Activated naive CD8-positive, alpha-beta T cell treated with anti-CD3 and anti-CD28 coated beads, Interleukin-2, amount 10 ng/mL, durations not matched to agents 7 days and 5 days (primary cell): Measurements from ENCODE around the gene GPM6B. TPM values are rescaled to one million over a fixed set of nuclear protein-coding genes. Genes with fewer than 3 reads are reported as not detected.
"Not testable (repeated sequence)": the region's sequence is repeated elsewhere in the genome, so short reads cannot be mapped to it uniquely, and the experiment has no call there.

Experiments used
- ATAC-seq: fragments of 150-1000 bp; cut with Tn5 transposase; one replicate; pipeline ENCODE4 v1.10.0; 2021; ENCODE audit warnings: low read depth, moderate library complexity
- POLR2A ChIA-PET: fragments of 350-600 bp; sonication (Branson Sonifier 250); formaldehyde crosslinking; loops from one replicate; lab custom pipeline; 2021; ENCODE audit warnings: antibody characterized with exemption; lab: Charles Lee
- DNase-seq: peaks from one replicate; pipeline ENCODE4 v3.0.0; 2021
- H3K27ac Mint-ChIP-seq: one replicate; pipeline ENCODE4 v1.8.0; 2022; ENCODE audit warnings: mild to moderate bottlenecking, mixed read lengths
- H3K27me3 Mint-ChIP-seq: one replicate; pipeline ENCODE4 v1.8.0; 2022; ENCODE audit warnings: mild to moderate bottlenecking, moderate library complexity, mixed read lengths
- H3K36me3 Mint-ChIP-seq: one replicate; pipeline ENCODE4 v1.8.0; 2021; ENCODE audit warnings: mild to moderate bottlenecking, mixed read lengths
- H3K4me1 Mint-ChIP-seq: one replicate; pipeline ENCODE4 v1.8.0; 2021; ENCODE audit warnings: mixed read lengths
- H3K4me3 Mint-ChIP-seq: one replicate; pipeline ENCODE4 v1.8.0; 2022; ENCODE audit warnings: mild to moderate bottlenecking, moderate library complexity, mixed read lengths
- H3K9me3 Mint-ChIP-seq: one replicate; pipeline ENCODE4 v1.8.0; 2021; ENCODE audit warnings: mixed read lengths
- total RNA-seq, 2 experiments: library from RNA; stranded (reverse); gene quantifications; one replicate each; pipeline ENCODE4 v1.2.3, GENCODE V29; 2021

GPM6B gene
- total RNA-seq, 2 experiments from 2014 or later: not detected

- no peak overlapping the region for H3K27ac Mint-ChIP-seq
These were observed 64.8 kb downstream of the GPM6B start for GRCh38 chrX:13752141-13752540.

GRCh38 chrX:13750812-13751211 lies 66.1 kb downstream of the GPM6B start:
- H3K9me3 Mint-ChIP-seq: no peaks in the 10 kb centered on the region
- no peaks in the 10 kb centered on the region for H3K27me3 Mint-ChIP-seq
- peaks cover 15% of the 10 kb centered on the region for H3K36me3 Mint-ChIP-seq
- no peak overlapping the region for H3K27ac Mint-ChIP-seq
- POLR2A ChIA-PET: no interaction called here
- ATAC-seq: no peak
- H3K4me1 Mint-ChIP-seq: peaks cover 20% of the 10 kb centered on the region
- no peak overlapping the region for H3K4me3 Mint-ChIP-seq
- no peak for DNase-seq

More at GRCh38 chrX:13752141-13752540, 64.8 kb downstream of the GPM6B start:
- no peak overlapping the region for H3K4me3 Mint-ChIP-seq
- POLR2A ChIA-PET: interaction anchor here (0.6 kb wide), 1 partner anchor 58 kb away, joined by 3 read pairs; no protein-coding TSS in a partner anchor
- DNase-seq (no peak), ATAC-seq (no peak)
- H3K4me1 Mint-ChIP-seq: peaks cover 17% of the 10 kb centered on the region
- H3K27me3 Mint-ChIP-seq: no peaks in the 10 kb centered on the region
- peaks cover 8% of the 10 kb centered on the region for H3K36me3 Mint-ChIP-seq
- H3K9me3 Mint-ChIP-seq: no peaks in the 10 kb centered on the region

- no peak for DNase-seq
- H3K27me3 Mint-ChIP-seq: no peaks in the 10 kb centered on the region
- no peak overlapping the region for H3K27ac Mint-ChIP-seq
- H3K4me1 Mint-ChIP-seq: peaks cover 15% of the 10 kb centered on the region
- H3K9me3 Mint-ChIP-seq: no peaks in the 10 kb centered on the region
- POLR2A ChIA-PET: no interaction called here
- peak; percentile 65 for ATAC-seq
- peaks cover 16% of the 10 kb centered on the region for H3K36me3 Mint-ChIP-seq
- H3K4me3 Mint-ChIP-seq: no peak overlapping the region
These were observed 66.7 kb downstream of the GPM6B start for GRCh38 chrX:13750204-13750603.

- H3K27me3 Mint-ChIP-seq: no peaks in the 10 kb centered on the region
- POLR2A ChIA-PET: interaction anchor here (1.1 kb wide), 1 partner anchor 14 kb away, joined by 3 read pairs; the partner anchor contains the start of genes OFD1 and TRAPPC2
- peaks cover 23% of the 10 kb centered on the region for H3K36me3 Mint-ChIP-seq
- no peak for DNase-seq
- H3K9me3 Mint-ChIP-seq: no peaks in the 10 kb centered on the region
- peaks cover 15% of the 10 kb centered on the region for H3K4me1 Mint-ChIP-seq
- no peak overlapping the region for H3K4me3 Mint-ChIP-seq
- no peak for ATAC-seq
- no peak overlapping the region for H3K27ac Mint-ChIP-seq
These were observed 68.4 kb downstream of the GPM6B start for GRCh38 chrX:13748486-13748885.

- Mint-ChIP-seq H3K27ac (no peak overlapping the region), H3K4me3 (no peak overlapping the region), H3K27me3 (no peaks in the 10 kb centered on the region), H3K4me1 (peaks cover 16% of the 10 kb centered on the region), H3K36me3 (peaks cover 19% of the 10 kb centered on the region), H3K9me3 (no peaks in the 10 kb centered on the region)
- DNase-seq (no peak), ATAC-seq (no peak)
- POLR2A ChIA-PET: no interaction called here
These were observed 69.1 kb downstream of the GPM6B start for GRCh38 chrX:13747836-13748235.

GRCh38 chrX:13742397-13743176 lies 74.3 kb downstream of the GPM6B start:
- no peaks in the 10 kb centered on the region for H3K9me3 Mint-ChIP-seq
- H3K27ac Mint-ChIP-seq: peak overlapping the region; percentile 90
- no peaks in the 10 kb centered on the region for H3K27me3 Mint-ChIP-seq
- POLR2A ChIA-PET: interaction anchor here (1.1 kb wide), 1 partner anchor 8 kb away, joined by 7 read pairs; the partner anchor contains the start of genes OFD1 and TRAPPC2
- H3K36me3 Mint-ChIP-seq: peaks cover 19% of the 10 kb centered on the region
- DNase-seq (no peak), ATAC-seq (peak; percentile 80)
- H3K4me1 Mint-ChIP-seq: peaks cover 19% of the 10 kb centered on the region
- H3K4me3 Mint-ChIP-seq: peak overlapping the region; percentile 70

- POLR2A ChIA-PET: no interaction called here
- H3K4me3 Mint-ChIP-seq: no peak overlapping the region
These were observed 75.2 kb downstream of the GPM6B start for GRCh38 chrX:13741695-13742094.

GRCh38 chrX:13734278-13735172 lies 82.4 kb downstream of the GPM6B start, which contains the start of the genes OFD1 and TRAPPC2:
Gene OFD1 (plus strand): TSS chrX:13734748. CDS start chrX:13735072, 324 bp downstream.
Gene TRAPPC2 (minus strand): TSS chrX:13734620. CDS start chrX:13719963, 14,657 bp downstream.
- POLR2A ChIA-PET: interaction anchor here (0.6 to 2.2 kb wide), 21 partner anchors 8 to 1601 kb away, joined by 3 to 21 read pairs (median 4); partner anchors contain the start of genes GEMIN8, RAB9A, TCEANC and TMSB4X
- ATAC-seq (peak; percentile 98), DNase-seq (peak; percentile 88)
- no peaks in the 10 kb centered on the region for H3K9me3 Mint-ChIP-seq
- H3K4me3 Mint-ChIP-seq: peak within 1 kb of the TSS; percentile 99
- H3K27me3 Mint-ChIP-seq: no peaks in the 10 kb centered on the region
- H3K4me1 Mint-ChIP-seq: peaks cover 23% of the 10 kb centered on the region
- peak within 1 kb of the TSS; percentile 97 for H3K27ac Mint-ChIP-seq
- H3K36me3 Mint-ChIP-seq: peaks cover 30% of the 10 kb centered on the region

More at GRCh38 chrX:13741695-13742094, 75.2 kb downstream of the GPM6B start:
- DNase-seq (no peak), ATAC-seq (no peak)
- Mint-ChIP-seq H3K4me1 (peaks cover 17% of the 10 kb centered on the region), H3K36me3 (peaks cover 18% of the 10 kb centered on the region), H3K27me3 (no peaks in the 10 kb centered on the region), H3K9me3 (no peaks in the 10 kb centered on the region), H3K27ac (peak overlapping the region; percentile 27)

GRCh38 chrX:13733506-13733905 lies 83.4 kb downstream of the GPM6B start:
- no peaks in the 10 kb centered on the region for H3K9me3 Mint-ChIP-seq
- no peak for ATAC-seq
- POLR2A ChIA-PET: interaction anchor here (1.2 to 2.2 kb wide), 8 partner anchors 8 to 80 kb away, joined by 3 to 21 read pairs (median 7); partner anchors contain the start of genes RAB9A and TCEANC
- H3K4me3 Mint-ChIP-seq: peak overlapping the region; percentile 99
- H3K4me1 Mint-ChIP-seq: peaks cover 23% of the 10 kb centered on the region
- peak overlapping the region; percentile 97 for H3K27ac Mint-ChIP-seq
- H3K36me3 Mint-ChIP-seq: peaks cover 39% of the 10 kb centered on the region
- H3K27me3 Mint-ChIP-seq: no peaks in the 10 kb centered on the region
- DNase-seq: no peak

GRCh38 chrX:13732246-13733067 lies 84.4 kb downstream of the GPM6B start:
- no peak for ATAC-seq
- POLR2A ChIA-PET: interaction anchor here (1.0 kb wide), 1 partner anchor 672 kb away, joined by 3 read pairs; no protein-coding TSS in a partner anchor
- DNase-seq: no peak
- Mint-ChIP-seq H3K9me3 (no peaks in the 10 kb centered on the region), H3K4me1 (peaks cover 25% of the 10 kb centered on the region), H3K36me3 (peaks cover 49% of the 10 kb centered on the region), H3K4me3 (peak overlapping the region; percentile 45), H3K27me3 (no peaks in the 10 kb centered on the region), H3K27ac (no peak overlapping the region)

- H3K27me3 Mint-ChIP-seq, H3K9me3 Mint-ChIP-seq, H3K27ac Mint-ChIP-seq, ATAC-seq, DNase-seq, H3K4me3 Mint-ChIP-seq, POLR2A ChIA-PET: not testable (repeated sequence)
- H3K4me1 Mint-ChIP-seq: peaks cover 33% of the 10 kb centered on the region
- peaks cover 63% of the 10 kb centered on the region for H3K36me3 Mint-ChIP-seq
These were observed 86.4 kb downstream of the GPM6B start for GRCh38 chrX:13730523-13730922.

GRCh38 chrX:13726583-13726982 lies 90.3 kb downstream of the GPM6B start:
- POLR2A ChIA-PET: interaction anchor here (2.1 kb wide), 1 partner anchor 8 kb away, joined by 7 read pairs; the partner anchor contains the start of genes OFD1 and TRAPPC2
- not testable (repeated sequence) for H3K27me3 Mint-ChIP-seq, H3K4me3 Mint-ChIP-seq, H3K9me3 Mint-ChIP-seq, ATAC-seq, DNase-seq
- peaks cover 27% of the 10 kb centered on the region for H3K4me1 Mint-ChIP-seq
- H3K36me3 Mint-ChIP-seq: peaks cover 72% of the 10 kb centered on the region
- H3K27ac Mint-ChIP-seq: peak overlapping the region; percentile 21
